Neural cell (in vitro differentiated cells): ENCODE measurements around the gene ISLR2. TPM values are rescaled to one million over a fixed set of nuclear protein-coding genes. Genes with fewer than 3 reads are reported as not detected.

Experiments used
- H2AFZ ChIP-seq: fragments of 200-600, 300-800 bp; sonication (generic), shearing (Covaris generic); 2 replicates; pipeline ENCODE4 v1.6.0; 2014; ENCODE audit warnings: low read depth, mild to moderate bottlenecking, antibody characterized with exemption, low read length, moderate library complexity
- H3F3A ChIP-seq: fragments of 200-600 bp; shearing (Covaris generic); 2 replicates; pipeline ENCODE4 v1.6.1; 2016; ENCODE audit warnings: mild to moderate bottlenecking, moderate library complexity, mixed read lengths, antibody characterized with exemption, low read length; ENCODE audit not compliant: insufficient read depth, poor library complexity, severe bottlenecking
- H3K27ac ChIP-seq: fragments of 200-600, 300-800 bp; sonication (generic), shearing (Covaris generic); 2 replicates; pipeline ENCODE4 v1.5.1; 2014; ENCODE audit warnings: mild to moderate bottlenecking, low read length, moderate library complexity
- H3K27me3 ChIP-seq: fragments of 300-800, 200-600 bp; sonication (generic), shearing (Covaris generic); 2 replicates; pipeline ENCODE4 v1.6.0; 2014; ENCODE audit warnings: mild to moderate bottlenecking, low read depth, low read length, moderate library complexity; ENCODE audit not compliant: insufficient read depth
- H3K36me3 ChIP-seq: fragments of 300-800, 200-600 bp; sonication (generic), shearing (Covaris generic); 2 replicates; pipeline ENCODE4 v1.5.1; 2014; ENCODE audit warnings: mild to moderate bottlenecking, antibody characterized with exemption, low read length, moderate library complexity; ENCODE audit not compliant: insufficient read depth
- H3K4me2 ChIP-seq: fragments of 300-800, 200-600 bp; sonication (generic), shearing (Covaris generic); 2 replicates; pipeline ENCODE4 v1.6.0; 2014; ENCODE audit warnings: mild to moderate bottlenecking, low read length
- H3K4me3 ChIP-seq: fragments of 300-800, 200-600 bp; sonication (generic), shearing (Covaris generic); 2 replicates; pipeline ENCODE4 v1.5.1; 2014; ENCODE audit warnings: mild to moderate bottlenecking, low read length, moderate library complexity
- H3K79me2 ChIP-seq: fragments of 200-600 bp; shearing (Covaris generic); replicated peaks from 2 replicates; pipeline ENCODE4 v1.6.0; 2014; ENCODE audit warnings: mild to moderate bottlenecking, low read length, moderate library complexity; ENCODE audit not compliant: insufficient read depth
- H3K9ac ChIP-seq: fragments of 300-800, 200-600 bp; sonication (generic), shearing (Covaris generic); 2 replicates; pipeline ENCODE4 v1.6.1; 2016; ENCODE audit warnings: mild to moderate bottlenecking, low read length, mixed read lengths
- H3K9me2 ChIP-seq: fragments of 200-600 bp; shearing (Covaris generic); 2 replicates; pipeline ENCODE4 v1.6.1; 2016; ENCODE audit warnings: mild to moderate bottlenecking, low read length, mixed read lengths; ENCODE audit not compliant: insufficient read depth
- H3K9me3 ChIP-seq: fragments of 200-600, 300-800 bp; sonication (generic), shearing (Covaris generic); 2 replicates; pipeline ENCODE4 v1.6.1; 2016; ENCODE audit warnings: mild to moderate bottlenecking, mixed run types, low read length, moderate library complexity, mixed read lengths
- H4K20me1 ChIP-seq: fragments of 200-600 bp; shearing (Covaris generic); 2 replicates; pipeline ENCODE4 v1.6.1; 2016; ENCODE audit warnings: mild to moderate bottlenecking, mixed run types; ENCODE audit not compliant: insufficient read depth
- CTCF ChIP-seq: fragments of 450-650 bp; IDR thresholded peaks from 2 replicates; pipeline ENCODE4 v1.5.1; 2014; ENCODE audit warnings: antibody characterized with exemption, mild to moderate bottlenecking, moderate library complexity; ENCODE audit not compliant: poor library complexity, severe bottlenecking
- EP300 ChIP-seq: fragments of 450-650 bp; conservative IDR thresholded peaks from 2 replicates; pipeline ENCODE4 v1.6.1; 2014; ENCODE audit warnings: antibody characterized with exemption, mild to moderate bottlenecking, moderate library complexity; ENCODE audit not compliant: poor library complexity, severe bottlenecking
- EZH2 ChIP-seq: fragments of 200-600, 300-800 bp; shearing (Covaris generic), sonication (generic); IDR thresholded peaks from 2 replicates; pipeline ENCODE4 v1.6.1; 2014; ENCODE audit warnings: antibody characterized with exemption, low read length, borderline replicate concordance, mild to moderate bottlenecking; ENCODE audit not compliant: insufficient read depth, poor library complexity, severe bottlenecking
- MXI1 ChIP-seq: fragments of 450-650 bp; conservative IDR thresholded peaks from 2 replicates; pipeline ENCODE4 v1.6.1; 2014; ENCODE audit warnings: antibody characterized with exemption, mild to moderate bottlenecking; ENCODE audit not compliant: poor library complexity, severe bottlenecking
- POLR2AphosphoS5 ChIP-seq: IDR thresholded peaks from 2 replicates; pipeline ENCODE4 v1.6.1; 2012
- RAD21 ChIP-seq: fragments of 450-650 bp; conservative IDR thresholded peaks from 2 replicates; pipeline ENCODE4 v1.6.1; 2014; ENCODE audit warnings: antibody characterized with exemption, mild to moderate bottlenecking, moderate library complexity
- REST ChIP-seq: IDR thresholded peaks from 2 replicates; pipeline ENCODE4 v1.6.1; 2012; ENCODE audit warnings: borderline replicate concordance
- SMC3 ChIP-seq: fragments of 450-650 bp; conservative IDR thresholded peaks from 2 replicates; pipeline ENCODE4 v1.6.1; 2014; ENCODE audit warnings: antibody characterized with exemption, mild to moderate bottlenecking, moderate library complexity; ENCODE audit not compliant: poor library complexity
- TAF1 ChIP-seq: IDR thresholded peaks from 2 replicates; pipeline ENCODE4 v1.6.1; 2012; ENCODE audit warnings: low read depth
- polyA plus RNA-seq: library from polyadenylated mRNA; depleted of rRNA; stranded (reverse); fragments of >200 nt; gene quantifications from 2 replicates; pipeline ENCODE4 v1.2.3, GENCODE V29; 2014

ISLR2 gene
- polyA plus RNA-seq, 1 donor from 2014 or later = 301 TPM

DNA sequence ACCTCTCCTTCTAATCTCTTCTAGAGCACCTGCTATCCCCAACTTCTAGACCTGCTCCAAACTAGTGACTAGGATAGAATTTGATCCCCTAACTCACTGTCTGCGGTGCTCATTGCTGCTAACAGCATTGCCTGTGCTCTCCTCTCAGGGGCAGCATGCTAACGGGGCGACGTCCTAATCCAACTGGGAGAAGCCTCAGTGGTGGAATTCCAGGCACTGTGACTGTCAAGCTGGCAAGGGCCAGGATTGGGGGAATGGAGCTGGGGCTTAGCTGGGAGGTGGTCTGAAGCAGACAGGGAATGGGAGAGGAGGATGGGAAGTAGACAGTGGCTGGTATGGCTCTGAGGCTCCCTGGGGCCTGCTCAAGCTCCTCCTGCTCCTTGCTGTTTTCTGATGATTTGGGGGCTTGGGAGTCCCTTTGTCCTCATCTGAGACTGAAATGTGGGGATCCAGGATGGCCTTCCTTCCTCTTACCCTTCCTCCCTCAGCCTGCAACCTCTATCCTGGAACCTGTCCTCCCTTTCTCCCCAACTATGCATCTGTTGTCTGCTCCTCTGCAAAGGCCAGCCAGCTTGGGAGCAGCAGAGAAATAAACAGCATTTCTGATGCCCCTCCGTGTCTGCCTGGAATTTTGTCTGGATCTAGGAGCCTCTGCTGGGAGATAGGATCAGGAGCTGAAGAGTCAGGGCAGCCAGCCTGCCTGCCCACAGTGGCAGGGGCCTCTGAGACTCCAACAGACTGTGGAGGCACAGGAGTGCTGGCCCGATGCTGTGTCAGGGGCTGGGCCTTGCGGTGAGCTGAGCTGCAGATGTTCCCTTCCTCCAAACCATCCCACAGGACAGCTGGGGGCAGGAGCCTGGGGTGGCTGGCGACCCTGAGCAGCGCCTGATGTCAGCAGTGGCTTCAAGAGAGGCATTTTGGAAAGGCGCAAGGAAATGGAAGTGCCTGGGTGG, 46.2 kb downstream of the ISLR2 start:
- Histone ChIP-seq H2AFZ (no peak overlapping the region), H3K9me2 (no peaks in the 10 kb centered on the region), H3K4me3 (no peak overlapping the region), H3K27ac (no peak overlapping the region), H3K36me3 (no peaks in the 10 kb centered on the region), H3K9ac (peak overlapping the region; percentile 12), H3F3A (no peaks in the 10 kb centered on the region), H3K27me3 (no peaks in the 10 kb centered on the region), H3K79me2 (no peaks in the 10 kb centered on the region), H3K4me2 (no peak overlapping the region), H4K20me1 (no peaks in the 10 kb centered on the region), H3K9me3 (no peaks in the 10 kb centered on the region)
- TF ChIP-seq RAD21 (no peak), POLR2AphosphoS5 (no peak), CTCF (peak; percentile 26), EP300 (no peak), SMC3 (peak; percentile 16), EZH2 (no peak), TAF1 (no peak), REST (no peak), MXI1 (no peak)

DNA sequence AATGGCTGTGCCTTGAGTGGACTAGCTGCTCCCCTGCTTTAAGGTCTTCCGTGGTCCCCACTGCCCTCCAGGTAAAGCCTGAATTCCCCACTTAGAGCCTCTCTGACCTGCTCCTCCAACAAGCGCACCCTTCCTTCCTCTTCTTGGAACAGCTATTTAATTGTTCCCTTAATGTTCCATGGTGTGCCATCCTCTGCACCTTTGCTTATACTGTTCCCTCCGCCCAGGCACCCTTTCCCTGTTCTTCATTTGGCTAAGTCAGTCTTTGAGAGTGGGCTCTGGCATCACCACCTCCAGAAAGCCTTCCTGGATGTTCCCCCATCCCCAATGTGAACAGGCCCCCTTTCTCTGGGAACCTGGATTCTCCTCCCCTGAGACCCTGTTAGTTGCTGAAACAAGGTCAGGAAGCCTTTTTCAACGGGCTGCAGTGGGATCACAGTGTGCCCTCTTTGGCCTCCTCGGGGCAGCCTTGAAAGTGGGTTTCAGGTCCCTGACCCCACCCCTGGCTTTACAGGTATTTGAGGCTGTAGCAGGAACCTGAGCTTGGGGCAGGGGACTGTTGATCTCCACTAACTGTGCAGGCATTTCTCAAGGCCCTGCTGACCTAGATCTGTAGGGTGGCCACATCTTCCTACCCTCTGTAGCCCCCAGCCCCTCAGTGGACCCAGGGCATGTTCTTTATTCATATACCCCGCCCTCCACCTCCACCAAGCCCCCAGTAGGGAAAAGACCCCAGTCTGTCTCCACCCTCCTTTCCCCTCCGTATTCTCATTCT, 48.1 kb downstream of the ISLR2 start:
- no peak overlapping the region for H3K27ac ChIP-seq
- no peaks in the 10 kb centered on the region for H3F3A ChIP-seq
- H3K27me3 ChIP-seq = no peaks in the 10 kb centered on the region
- no peaks in the 10 kb centered on the region for H3K36me3 ChIP-seq
- TF ChIP-seq CTCF (no peak), REST (no peak), EZH2 (no peak), MXI1 (no peak), RAD21 (no peak), EP300 (no peak), POLR2AphosphoS5 (no peak), SMC3 (no peak), TAF1 (no peak)
- no peaks in the 10 kb centered on the region for H3K79me2 ChIP-seq
- H4K20me1 ChIP-seq = no peaks in the 10 kb centered on the region
- H2AFZ ChIP-seq = no peak overlapping the region
- H3K9me2 ChIP-seq = no peaks in the 10 kb centered on the region
- no peak overlapping the region for H3K9ac ChIP-seq
- no peak overlapping the region for H3K4me2 ChIP-seq
- no peaks in the 10 kb centered on the region for H3K9me3 ChIP-seq
- no peak overlapping the region for H3K4me3 ChIP-seq
